GM23338 (cell line): ENCODE data around the gene HTD2. TPM values are rescaled to one million over a fixed set of nuclear protein-coding genes. Genes with fewer than 3 reads are reported as not detected.

Experiments
- ATAC-seq: fragments of 200-7000 bp; cut with Tn5 transposase; 3 replicates; pipeline ENCODE4 v1.9.1; 2020
- DNase-seq: peaks from one replicate; pipeline ENCODE4 v3.0.0-alpha.2; 2015; ENCODE audit warnings: low spot score
- H2AFZ ChIP-seq: fragments of 200-600 bp; sonication (generic); 2 replicates; pipeline ENCODE4 v1.8.0; 2016; ENCODE audit warnings: antibody characterized with exemption, mild to moderate bottlenecking, moderate library complexity
- H3F3A ChIP-seq: fragments of 200-600 bp; sonication (generic); replicated peaks from 2 replicates; pipeline ENCODE4 v1.8.0; 2017; ENCODE audit warnings: antibody characterized with exemption, mixed run types, low read depth
- H3K27ac ChIP-seq: fragments of 200-600 bp; sonication (generic); 2 replicates; pipeline ENCODE4 v1.6.1; 2016; ENCODE audit warnings: low read depth
- H3K27me3 ChIP-seq: fragments of 200-600 bp; sonication (generic); 2 replicates; pipeline ENCODE4 v1.8.0; 2016; ENCODE audit warnings: mild to moderate bottlenecking, mixed run types, moderate library complexity; ENCODE audit not compliant: insufficient read depth
- H3K36me3 ChIP-seq: fragments of 200-600 bp; sonication (generic); 2 replicates; pipeline ENCODE4 v1.8.0; 2016; ENCODE audit warnings: mild to moderate bottlenecking; ENCODE audit not compliant: insufficient read depth
- H3K4me1 ChIP-seq: fragments of 200-600 bp; sonication (generic); 2 replicates; pipeline ENCODE4 v1.8.0; 2016; ENCODE audit warnings: mild to moderate bottlenecking, moderate library complexity; ENCODE audit not compliant: insufficient read depth
- H3K4me2 ChIP-seq: fragments of 200-600 bp; sonication (generic); 2 replicates; pipeline ENCODE4 v1.7.1; 2017; ENCODE audit warnings: mixed run types
- H3K4me3 ChIP-seq: fragments of 200-600 bp; sonication (generic); 2 replicates; pipeline ENCODE4 v1.6.1; 2016; ENCODE audit warnings: mixed run types
- H3K79me2 ChIP-seq: fragments of 200-600 bp; sonication (generic); replicated peaks from 2 replicates; pipeline ENCODE4 v1.8.0; 2017; ENCODE audit warnings: mild to moderate bottlenecking; ENCODE audit not compliant: insufficient read depth
- H3K9me2 ChIP-seq: fragments of 200-600 bp; sonication (generic); 2 replicates; pipeline ENCODE4 v1.8.0; 2017; ENCODE audit not compliant: insufficient read depth
- H4K20me1 ChIP-seq: fragments of 200-600 bp; sonication (generic); replicated peaks from 2 replicates; pipeline ENCODE4 v1.8.0; 2017; ENCODE audit warnings: mild to moderate bottlenecking; ENCODE audit not compliant: insufficient read depth
- H3K27ac Mint-ChIP-seq: 2 replicates; pipeline ENCODE4 v1.8.0; 2020; ENCODE audit warnings: inconsistent platforms, mild to moderate bottlenecking, moderate library complexity, mixed read lengths
- H3K27me3 Mint-ChIP-seq: 3 replicates; pipeline ENCODE4 v1.8.0; 2022; ENCODE audit warnings: low read depth, mild to moderate bottlenecking, moderate library complexity, mixed read lengths, inconsistent platforms; ENCODE audit not compliant: insufficient read depth, poor library complexity
- H3K36me3 Mint-ChIP-seq: 3 replicates; pipeline ENCODE4 v1.8.0; 2021; ENCODE audit warnings: low read depth, mild to moderate bottlenecking, inconsistent platforms, moderate library complexity, mixed read lengths
- H3K4me1 Mint-ChIP-seq: 3 replicates; pipeline ENCODE4 v1.8.0; 2020; ENCODE audit warnings: mild to moderate bottlenecking, inconsistent platforms, mixed read lengths
- H3K4me3 Mint-ChIP-seq: 3 replicates; pipeline ENCODE4 v1.8.0; 2021; ENCODE audit warnings: moderate library complexity, mild to moderate bottlenecking, inconsistent platforms, mixed read lengths
- H3K9me3 Mint-ChIP-seq: 3 replicates; pipeline ENCODE4 v1.8.0; 2020; ENCODE audit warnings: moderate library complexity, mild to moderate bottlenecking, inconsistent platforms, mixed read lengths
- CREB1 ChIP-seq: fragments of 250-450 bp; sonication (Bioruptor Pico); IDR thresholded peaks from 2 replicates; pipeline ENCODE4 v1.5.0; 2020; ENCODE audit warnings: low read depth, mild to moderate bottlenecking, moderate library complexity
- CTCF ChIP-seq, 2 experiments: fragments of 200-600 bp in 1 of 2; sonication (generic) in 1 of 2; conservative IDR thresholded peaks; 2 replicates each; pipeline versions ENCODE4 v1.5.1 to v1.6.1; 2016 to 2017; ENCODE audit warnings: antibody characterized with exemption in 2 of 2, low read depth in 2 of 2, mild to moderate bottlenecking in 2 of 2, moderate library complexity in 1 of 2
- ETS1 ChIP-seq: IDR thresholded peaks from 2 replicates; pipeline ENCODE4 v1.6.1; 2016; ENCODE audit warnings: antibody characterized with exemption
- EZH2 ChIP-seq: fragments of 200-600 bp; sonication (generic); IDR thresholded peaks from one replicate; pipeline ENCODE4 v1.8.0; 2017; ENCODE audit warnings: antibody characterized with exemption, mild to moderate bottlenecking, low read depth; ENCODE audit not compliant: unreplicated experiment
- EZH2phosphoT487 ChIP-seq: fragments of 200-600 bp; sonication (generic); IDR thresholded peaks from one replicate; pipeline ENCODE4 v1.8.1; 2018; ENCODE audit warnings: antibody characterized with exemption; ENCODE audit not compliant: unreplicated experiment
- JUNB ChIP-seq: IDR thresholded peaks from one replicate; pipeline ENCODE4 v1.6.1; 2016; ENCODE audit warnings: antibody characterized with exemption; ENCODE audit not compliant: unreplicated experiment
- NANOG ChIP-seq: IDR thresholded peaks from 2 replicates; pipeline ENCODE4 v1.6.1; 2016; ENCODE audit warnings: antibody characterized with exemption, borderline replicate concordance
- POLR2AphosphoS5 ChIP-seq: IDR thresholded peaks from 2 replicates; pipeline ENCODE4 v1.6.1; 2016; ENCODE audit warnings: antibody characterized with exemption, low read depth
- REST ChIP-seq: IDR thresholded peaks from one replicate; pipeline ENCODE4 v1.6.1; 2018; ENCODE audit warnings: antibody characterized with exemption; ENCODE audit not compliant: unreplicated experiment
- STAT1 ChIP-seq: IDR thresholded peaks from one replicate; pipeline ENCODE4 v1.6.1; 2016; ENCODE audit warnings: antibody characterized with exemption; ENCODE audit not compliant: unreplicated experiment
- ZNF114 ChIP-seq: fragments of 250-450 bp; sonication (Bioruptor Pico); IDR thresholded peaks from 2 replicates; pipeline ENCODE4 v1.5.0; 2020; ENCODE audit warnings: mild to moderate bottlenecking, moderate library complexity
- ZNF331 ChIP-seq: fragments of 250-450 bp; sonication (Bioruptor Pico); IDR thresholded peaks from 2 replicates; pipeline ENCODE4 v1.5.0; 2020; ENCODE audit warnings: low read depth, mild to moderate bottlenecking, moderate library complexity
- ZNF462 ChIP-seq: fragments of 250-450 bp; sonication (Bioruptor Pico); IDR thresholded peaks from 2 replicates; pipeline ENCODE4 v1.5.0; 2020; ENCODE audit warnings: mild to moderate bottlenecking, moderate library complexity
- polyA plus RNA-seq: library from polyadenylated mRNA; unstranded; fragments of >200 nt; fragmentation: Nextera tagmentation; extraction: Ambion mirVana; gene quantifications from 2 replicates; pipeline ENCODE4 v1.2.1, GENCODE V29; 2016
- total RNA-seq: library from RNA; depleted of rRNA; stranded (reverse); fragments of >200 nt; shearing (Covaris generic); gene quantifications from 2 replicates; pipeline ENCODE4 v1.2.3, GENCODE V29; 2014

Gene HTD2
- total and polyA plus RNA-seq, 2 experiments from 2014 or later = 19.3 to 24.2 TPM

- Histone ChIP-seq H3K9me2 (no peaks in the 10 kb centered on the region), H3K27ac (no peak overlapping the region), H3K4me2 (no peak overlapping the region), H3K4me1 (no peaks in the 10 kb centered on the region), H3K79me2 (no peaks in the 10 kb centered on the region), H3F3A (no peaks in the 10 kb centered on the region), H4K20me1 (no peaks in the 10 kb centered on the region), H3K36me3 (no peaks in the 10 kb centered on the region), H2AFZ (no peak overlapping the region), H3K27me3 (no peaks in the 10 kb centered on the region), H3K4me3 (no peak overlapping the region)
- ATAC-seq (no peak), DNase-seq (no peak)
- H3K4me3 Mint-ChIP-seq = no peak overlapping the region
- H3K27ac Mint-ChIP-seq = no peak overlapping the region
- no peaks in the 10 kb centered on the region for H3K4me1 Mint-ChIP-seq
- H3K27me3 Mint-ChIP-seq = peaks cover 2% of the 10 kb centered on the region
- no peak for TF ChIP-seq POLR2AphosphoS5
- TF ChIP-seq REST = no peak
- no peak for TF ChIP-seq ZNF331 (CRISPR knock-in tag)
- TF ChIP-seq ETS1 = no peak
- no peak for TF ChIP-seq EZH2
- TF ChIP-seq NANOG = no peak
- no peak for TF ChIP-seq CTCF (conservative IDR thresholded peaks at IDR 0.05; ENCODE audit: low read depth in 2 of 2)
- no peak for TF ChIP-seq JUNB
- TF ChIP-seq CREB1 (CRISPR knock-in tag) = no peak
- no peak for TF ChIP-seq STAT1
- no peak for TF ChIP-seq ZNF114
- TF ChIP-seq EZH2phosphoT487 = no peak
- no peak for TF ChIP-seq ZNF462 (CRISPR knock-in tag)
- no peaks in the 10 kb centered on the region for H3K36me3 Mint-ChIP-seq
- no peaks in the 10 kb centered on the region for H3K9me3 Mint-ChIP-seq
Observed at GRCh38 chr3:58258392-58259055, 47.8 kb upstream of the HTD2 start.
